Central memory CD4-positive, alpha-beta T cell (primary cell): Measurements from ENCODE around the gene ICE2.

ENCODE experiments used
- DNase-seq: peaks from one replicate; pipeline ENCODE4 v3.0.0; 2022

The ICE2 gene

DNA sequence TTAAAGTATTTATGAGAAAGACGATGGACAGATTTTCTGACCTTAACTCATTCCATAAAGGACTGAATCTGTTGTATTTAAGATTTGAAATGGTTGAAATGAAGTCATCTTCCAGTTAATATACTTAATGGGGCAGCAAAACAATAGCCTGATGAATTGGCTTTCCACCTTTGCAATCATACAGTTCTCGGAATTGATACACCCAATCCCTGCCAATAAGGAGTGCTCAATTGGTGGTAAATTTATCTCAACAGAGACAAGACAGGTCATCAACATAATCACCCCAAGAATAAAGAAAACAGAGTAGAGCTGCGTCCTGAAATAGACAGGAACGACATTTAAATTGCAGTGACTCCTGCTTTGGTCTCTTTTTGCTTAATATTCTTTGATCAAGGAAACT lies 92.3 kb downstream of the ICE2 start:
- DNase-seq = no peak

DNA sequence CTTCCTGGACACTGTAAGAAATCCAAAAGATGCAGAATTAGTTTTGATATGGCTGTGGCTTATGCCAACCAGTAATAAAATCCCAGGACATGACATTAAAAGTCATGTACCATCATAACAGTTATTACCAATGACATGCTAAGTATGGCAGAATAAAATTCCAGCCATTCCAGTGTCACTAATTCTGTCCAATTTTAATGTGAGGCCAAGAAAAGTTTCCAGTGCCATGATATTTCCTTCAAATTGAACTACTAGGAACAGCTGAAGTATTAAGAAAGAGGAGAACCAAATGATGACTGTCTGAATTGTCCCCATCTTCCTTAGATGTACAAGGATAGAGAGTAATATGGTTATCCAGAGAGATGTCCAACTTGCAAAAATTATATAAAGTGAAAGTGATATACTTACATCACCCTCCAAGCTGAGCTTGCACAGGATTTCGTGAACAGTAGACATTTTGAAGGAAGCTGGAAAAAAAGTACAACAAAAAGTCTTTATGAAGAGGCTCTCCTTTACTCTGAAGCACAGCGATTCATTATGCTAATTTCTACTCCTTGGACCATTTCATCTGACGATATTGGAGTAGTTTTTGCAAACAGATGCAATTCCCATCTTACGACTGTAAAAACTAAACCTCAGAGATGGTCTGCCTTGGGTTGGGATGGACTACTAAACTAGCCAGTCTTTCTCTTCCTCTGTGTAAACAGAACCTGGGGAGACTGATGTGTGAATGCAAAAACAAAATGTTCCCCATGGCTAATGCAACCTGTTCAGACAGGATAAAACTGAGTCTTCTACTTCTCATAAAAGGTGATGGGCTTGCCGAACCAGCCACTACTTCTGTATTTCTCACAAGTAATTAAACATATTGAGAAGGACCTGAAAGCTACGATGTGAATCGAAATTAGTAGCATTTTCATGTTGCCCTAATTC lies 93.1 kb downstream of the ICE2 start:
- no peak for DNase-seq

DNA sequence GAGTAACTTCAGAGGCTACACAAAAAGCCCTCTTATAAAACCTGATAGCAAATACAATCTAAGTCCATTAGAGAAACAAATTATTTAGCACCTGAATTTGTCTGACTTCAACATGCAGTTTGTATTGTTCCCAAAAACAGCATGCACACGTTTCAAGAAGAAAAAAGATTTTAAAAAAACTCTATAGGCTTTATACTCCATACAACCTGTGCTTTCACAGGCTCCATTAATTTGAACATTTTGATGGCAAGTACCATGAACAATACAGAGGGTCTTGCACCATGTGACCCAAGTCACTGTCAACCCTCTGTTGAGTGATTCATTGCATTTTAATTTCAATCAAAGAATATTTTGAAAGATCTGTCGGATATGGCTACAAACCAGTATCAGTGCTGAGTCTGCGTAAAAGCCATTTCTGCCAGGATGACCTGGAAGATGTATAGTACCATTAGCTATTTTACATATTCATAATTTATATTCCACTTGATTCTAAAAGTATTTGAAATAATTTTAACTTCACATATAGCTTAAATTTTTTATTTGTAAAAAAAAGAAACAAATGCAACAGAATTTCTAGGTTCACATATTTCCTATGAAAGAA lies 94.3 kb downstream of the ICE2 start:
- DNase-seq = no peak

DNA sequence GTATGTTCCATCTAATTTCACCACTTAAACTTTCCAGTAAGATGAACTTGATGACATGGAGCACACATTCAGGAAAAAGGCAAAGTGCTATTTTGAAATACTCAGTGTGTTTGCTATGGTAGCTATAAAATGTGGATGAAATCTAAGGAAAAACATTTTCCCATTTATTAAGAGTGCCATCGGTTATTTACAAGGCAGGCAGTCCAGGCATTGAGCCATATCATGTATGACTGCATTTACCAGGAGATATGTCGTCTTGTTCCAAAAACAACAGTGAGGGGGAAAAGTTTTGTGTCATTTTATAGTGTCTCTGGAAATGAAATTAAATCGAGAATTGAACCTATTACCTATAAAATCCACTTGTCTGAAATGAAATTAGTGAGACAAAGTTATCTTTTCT lies 94.9 kb downstream of the ICE2 start:
- DNase-seq = no peak

DNA sequence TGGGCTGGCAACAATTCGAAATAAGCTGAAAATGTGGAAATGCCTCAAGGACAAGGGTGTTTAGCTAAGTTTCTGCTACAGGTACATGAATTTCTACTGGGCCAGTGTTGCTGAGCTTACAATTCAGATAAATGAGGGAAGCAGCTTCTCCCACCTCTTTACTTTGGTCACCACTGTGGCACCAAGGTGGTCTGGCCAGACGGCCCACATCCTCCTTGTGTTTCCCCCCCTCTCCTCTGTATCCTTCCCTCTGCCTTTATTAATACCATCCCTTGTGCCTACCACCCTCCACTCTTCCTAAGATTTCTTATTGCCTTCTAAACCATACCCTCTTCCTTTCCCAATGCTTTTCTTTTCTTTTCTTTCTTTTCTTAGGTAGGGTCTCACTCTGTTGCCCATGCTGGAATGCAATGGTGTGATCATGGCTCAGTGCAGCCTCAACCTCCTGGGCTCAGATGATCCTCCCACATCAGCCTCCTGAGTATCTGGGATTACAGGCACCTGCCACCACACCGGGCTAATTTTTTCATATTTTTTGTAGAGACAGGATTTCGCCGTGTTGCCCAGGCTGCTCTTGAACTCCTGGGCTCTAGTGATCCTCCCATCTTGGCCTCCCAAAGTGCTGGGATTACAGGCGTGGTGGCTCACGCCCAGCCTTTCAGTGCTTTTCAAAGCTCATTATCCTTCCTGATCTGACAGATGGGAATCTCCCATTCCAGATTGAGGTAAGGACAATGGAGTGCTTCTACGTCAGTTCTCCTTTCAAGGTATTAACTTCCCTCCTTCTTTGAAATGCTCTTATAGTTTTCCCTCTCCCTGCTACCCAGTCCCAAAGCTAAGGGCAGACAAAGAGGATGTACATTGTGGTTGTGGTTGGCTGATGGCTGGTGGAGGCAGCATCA lies 95.9 kb downstream of the ICE2 start:
- no peak for DNase-seq

DNA sequence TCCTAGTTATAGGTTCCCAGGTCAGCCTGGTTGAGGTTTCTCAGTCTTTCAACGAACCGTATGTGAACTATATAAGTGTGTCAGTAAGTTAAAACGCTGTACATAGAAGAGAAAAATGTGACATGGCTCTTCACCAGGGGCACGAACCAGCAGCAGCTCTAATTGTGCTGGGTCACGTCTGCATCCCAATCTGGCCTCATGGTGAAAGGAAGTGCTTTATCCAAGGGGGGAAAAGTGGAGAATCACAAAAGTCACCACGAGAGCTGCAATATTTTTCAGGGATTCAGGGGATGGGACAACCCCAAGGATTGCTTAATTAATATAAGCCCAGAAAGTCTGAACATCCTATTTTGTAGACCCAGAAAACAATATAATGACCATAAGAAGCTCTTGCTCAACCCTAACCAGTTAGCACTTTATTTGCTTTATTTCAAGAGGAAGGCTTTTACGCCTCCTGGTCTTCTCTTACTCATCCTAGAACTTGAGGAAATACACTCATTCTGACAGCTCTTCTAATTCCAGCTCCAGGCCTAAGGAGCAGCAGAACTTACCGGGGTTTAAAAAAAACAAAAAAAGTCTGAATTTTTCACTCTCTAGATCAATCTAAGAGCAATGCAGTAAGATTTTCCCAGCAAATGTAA lies 97.7 kb downstream of the ICE2 start:
- DNase-seq = no peak

DNA sequence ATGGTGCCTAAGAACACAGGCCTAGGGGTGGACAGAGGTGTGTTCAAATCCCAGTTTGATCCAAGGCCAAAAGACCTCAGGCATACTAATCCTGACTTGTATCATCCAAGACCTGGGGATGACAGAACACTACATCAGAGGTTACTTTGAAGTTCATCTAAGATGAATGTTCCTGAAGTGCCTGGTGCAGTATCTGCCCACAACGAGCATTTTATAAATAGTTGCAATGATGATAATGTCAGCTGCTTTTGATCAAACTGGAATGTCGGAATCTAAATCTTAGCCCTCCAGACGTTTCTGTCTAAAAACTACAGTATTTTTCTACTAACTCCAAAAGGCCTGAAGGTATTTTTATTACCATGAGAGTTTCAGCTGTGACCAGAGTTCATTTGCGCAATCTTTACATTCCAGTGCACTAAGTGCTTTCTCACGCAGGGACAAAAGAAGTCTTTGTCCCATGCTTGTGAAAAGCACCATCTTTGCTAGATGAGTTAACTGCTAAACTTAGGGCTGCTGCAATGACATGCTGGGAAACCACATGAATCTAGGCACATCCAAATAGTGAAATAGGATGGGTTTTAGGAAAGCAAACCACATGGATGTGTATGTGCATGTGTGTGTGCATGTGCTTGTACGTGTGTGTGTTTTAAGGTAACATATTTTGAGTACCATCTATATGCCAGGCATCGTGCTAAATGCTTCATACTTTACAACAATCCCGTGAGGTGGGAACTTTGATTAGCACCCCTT lies 99.2 kb downstream of the ICE2 start:
- no peak for DNase-seq

DNA sequence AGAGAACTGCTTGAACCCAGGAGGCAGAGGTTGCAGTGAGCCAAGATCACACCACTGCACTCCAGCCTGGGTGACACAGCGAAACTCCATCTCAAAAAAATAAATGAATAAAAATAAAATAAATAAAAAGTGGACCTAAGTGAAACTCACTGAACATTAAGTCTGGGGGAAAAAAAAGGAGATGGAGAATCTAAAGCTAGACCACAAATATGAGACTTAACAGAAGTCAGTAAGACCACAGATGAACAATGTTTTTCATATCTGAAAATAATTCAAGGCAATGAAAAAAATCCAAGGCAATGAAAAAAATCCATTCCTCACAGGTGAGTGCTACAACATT lies 99.8 kb downstream of the ICE2 start:
- no peak for DNase-seq

DNA sequence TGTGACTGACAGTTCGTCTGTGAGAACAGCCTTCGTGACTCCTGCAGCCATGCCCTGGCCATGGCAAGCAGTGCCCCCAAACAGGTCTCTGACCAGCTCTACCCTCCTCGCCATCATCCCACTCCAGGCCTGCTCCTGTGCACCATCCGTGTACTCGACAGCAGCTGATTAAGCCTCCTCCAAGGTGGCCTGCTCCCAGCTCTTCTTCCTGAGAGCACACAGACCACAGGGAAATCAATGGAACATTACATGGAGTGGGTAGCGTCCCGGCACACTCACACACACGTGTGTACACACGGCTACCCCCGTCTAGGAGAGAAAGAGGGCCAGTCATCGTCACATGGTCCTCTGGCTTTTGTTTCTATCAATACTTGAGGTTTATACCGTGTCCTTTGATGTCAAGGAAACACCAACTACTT lies 102.3 kb downstream of the ICE2 start:
- DNase-seq = no peak

DNA sequence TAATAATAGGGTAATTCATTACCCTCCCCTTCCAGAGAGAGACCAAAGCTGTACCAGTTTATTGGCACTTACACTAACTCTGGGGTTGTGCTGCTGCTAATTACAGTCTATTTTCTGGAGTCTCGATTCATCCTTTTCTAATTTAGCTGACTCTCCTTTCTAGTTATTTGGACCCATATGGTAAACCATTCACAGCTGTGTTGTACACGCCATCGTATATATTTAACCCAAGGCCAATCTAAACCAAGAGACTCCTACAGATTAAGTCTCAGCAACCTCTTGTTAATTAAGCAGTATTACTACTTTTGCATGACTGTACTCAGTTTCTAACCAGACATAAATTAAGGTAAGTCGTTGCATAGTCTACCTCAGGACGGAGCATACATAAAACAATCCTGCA lies 103.6 kb downstream of the ICE2 start:
- no peak for DNase-seq

DNA sequence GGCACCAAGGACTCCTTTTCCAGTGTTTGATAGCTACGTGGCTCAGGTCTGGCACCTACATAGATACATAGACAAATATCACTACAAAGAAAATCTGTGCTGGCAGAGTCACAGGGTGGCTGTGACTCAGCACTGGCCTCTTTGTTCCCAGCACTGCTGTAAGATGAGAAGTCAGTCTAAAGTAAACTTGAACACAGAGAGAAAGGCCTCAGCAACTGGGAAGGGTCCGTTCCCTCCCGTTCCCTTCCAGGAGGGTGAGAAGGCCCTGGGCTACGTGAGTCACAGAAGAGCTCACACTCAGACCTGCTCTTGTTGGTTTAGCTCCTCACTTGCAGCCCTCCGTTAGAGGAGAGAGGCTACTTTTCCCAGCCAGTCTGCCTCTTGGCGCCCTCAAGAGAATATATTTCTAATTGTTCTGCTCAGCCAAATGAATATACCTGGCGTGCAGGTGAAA lies 104.3 kb downstream of the ICE2 start:
- no peak for DNase-seq

DNA sequence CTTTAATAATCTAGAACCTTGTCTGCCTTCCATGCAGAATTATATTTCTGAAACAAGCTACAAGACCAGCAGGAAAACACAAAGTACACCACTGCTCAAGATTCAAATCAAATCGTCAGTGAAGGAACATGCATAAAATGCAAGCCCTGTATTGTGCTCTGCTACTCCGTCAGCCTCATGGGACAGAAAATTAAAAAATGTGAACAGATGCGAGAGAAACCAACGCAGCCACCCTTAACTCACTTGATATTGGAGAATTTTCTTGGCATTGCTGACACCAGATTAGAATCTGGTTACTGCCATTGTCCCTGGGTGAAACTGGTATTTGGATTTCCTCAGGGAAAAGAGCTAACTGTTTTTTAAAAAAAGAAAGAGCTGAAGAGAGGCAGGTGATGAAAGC lies 104.7 kb downstream of the ICE2 start:
- DNase-seq = no peak

DNA sequence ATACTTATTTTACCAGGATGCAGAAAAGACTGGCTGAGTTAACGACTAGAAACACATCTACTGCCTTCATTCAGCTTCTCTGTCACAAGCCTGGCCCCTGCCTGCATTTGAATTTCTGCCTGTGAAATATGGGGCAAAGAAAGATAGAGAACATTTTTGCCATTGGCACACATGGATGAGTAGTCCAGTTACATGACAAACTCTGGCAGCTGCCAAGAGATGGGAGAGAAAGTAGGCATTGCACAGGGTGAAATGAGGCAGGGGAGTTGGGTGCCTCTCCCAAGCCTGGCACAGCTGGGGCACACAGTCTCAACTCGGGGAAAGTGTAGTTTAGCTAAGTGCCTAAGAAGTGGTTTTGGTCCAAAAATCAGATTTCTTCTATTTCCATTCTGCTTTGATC lies 105.2 kb downstream of the ICE2 start:
- DNase-seq = no peak

DNA sequence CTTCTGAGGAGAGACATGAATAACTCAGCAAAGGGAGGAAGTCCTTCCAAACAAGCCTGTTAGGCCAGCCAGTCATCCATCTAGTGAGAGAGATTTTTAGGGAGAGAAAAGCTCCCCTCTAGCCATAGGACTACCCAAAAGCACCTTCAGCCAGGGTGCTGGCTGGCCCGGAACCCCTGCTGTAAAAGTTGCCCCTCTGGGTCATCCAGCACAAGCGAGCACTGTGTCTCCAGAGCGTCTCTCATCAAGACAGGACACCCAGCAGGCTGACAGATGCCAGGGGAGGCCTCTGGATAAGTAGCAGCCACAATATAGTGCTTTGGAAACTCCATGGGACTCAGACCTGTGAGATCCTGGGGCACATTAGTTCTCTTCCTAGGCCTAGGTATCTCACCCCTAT lies 105.6 kb downstream of the ICE2 start:
- no peak for DNase-seq

DNA sequence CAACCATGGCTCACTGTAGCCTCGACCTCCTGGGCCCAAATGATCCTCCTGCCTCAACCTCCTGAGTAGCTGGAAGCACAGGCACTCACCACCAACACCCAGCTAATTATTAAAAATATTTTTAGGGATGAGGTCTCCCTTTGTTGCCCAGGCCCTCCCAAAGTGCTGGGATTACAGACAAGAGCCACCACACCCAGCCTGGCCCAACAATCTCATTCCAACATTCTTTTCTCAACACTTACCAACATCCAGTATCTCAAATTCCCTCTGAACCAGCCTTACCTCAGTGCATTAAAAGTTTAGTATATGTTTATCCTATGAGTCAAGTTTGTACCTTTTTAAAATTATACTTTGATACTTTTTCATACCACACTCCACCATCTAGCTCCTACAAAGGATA lies 106.2 kb downstream of the ICE2 start:
- no peak for DNase-seq

DNA sequence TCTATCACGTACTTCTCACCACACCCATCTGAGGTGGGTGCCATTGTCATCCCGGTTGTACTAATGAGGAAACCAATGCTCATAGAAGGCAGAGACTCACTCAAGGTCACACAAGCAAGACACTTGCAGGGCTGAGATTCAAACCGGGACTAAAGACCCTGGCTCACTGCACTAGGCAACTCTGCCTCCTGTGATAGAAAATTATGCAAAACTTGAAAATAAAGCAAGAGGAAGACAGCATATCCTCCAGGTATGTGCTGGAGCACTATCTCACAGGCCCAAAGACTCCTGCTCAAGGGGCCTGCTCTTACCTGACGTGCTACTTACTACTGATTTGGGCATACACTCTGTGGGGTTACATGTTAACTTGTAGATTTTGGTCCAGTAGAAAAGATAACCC lies 106.7 kb downstream of the ICE2 start:
- no peak for DNase-seq

DNA sequence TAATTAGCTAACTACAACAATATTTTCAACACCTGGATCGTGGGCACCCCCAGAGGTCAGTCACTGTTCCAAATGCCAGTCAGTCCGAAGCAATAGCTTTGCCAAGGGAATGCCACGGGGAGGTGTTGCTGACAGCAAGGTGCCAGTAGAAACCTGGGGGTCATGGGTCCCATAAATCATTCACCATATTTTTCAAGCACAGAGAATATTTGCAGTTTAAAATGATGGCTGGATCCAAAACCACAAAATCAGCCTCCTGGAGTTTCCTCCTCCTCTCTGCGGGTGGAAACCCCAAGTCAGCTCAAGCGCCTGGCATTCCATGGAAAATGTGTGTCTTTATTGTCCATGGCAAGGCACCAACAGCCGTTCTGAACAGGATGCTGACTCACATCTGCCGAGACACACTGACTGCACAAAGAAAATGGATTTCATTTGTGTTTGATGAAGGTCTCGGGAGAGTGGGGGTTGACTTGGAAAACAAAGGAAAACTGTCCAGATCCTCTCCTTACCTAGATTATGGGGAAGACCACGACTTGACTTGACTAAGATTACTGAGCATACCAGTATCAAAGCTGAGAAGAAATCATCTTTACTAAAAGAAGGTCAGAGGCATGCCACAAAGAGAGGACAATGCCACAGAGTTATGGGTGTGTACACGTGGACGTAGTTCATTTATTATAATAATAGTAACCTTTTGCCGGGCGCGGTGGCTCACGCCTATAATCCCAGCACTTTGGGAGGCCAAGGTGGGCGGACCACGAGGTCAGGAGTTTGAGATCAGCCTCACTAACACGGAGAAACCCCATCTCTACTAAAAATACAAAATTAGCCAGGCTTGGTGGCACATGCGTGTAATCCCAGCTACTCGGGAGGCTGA lies 107.5 kb downstream of the ICE2 start:
- DNase-seq = no peak

DNA sequence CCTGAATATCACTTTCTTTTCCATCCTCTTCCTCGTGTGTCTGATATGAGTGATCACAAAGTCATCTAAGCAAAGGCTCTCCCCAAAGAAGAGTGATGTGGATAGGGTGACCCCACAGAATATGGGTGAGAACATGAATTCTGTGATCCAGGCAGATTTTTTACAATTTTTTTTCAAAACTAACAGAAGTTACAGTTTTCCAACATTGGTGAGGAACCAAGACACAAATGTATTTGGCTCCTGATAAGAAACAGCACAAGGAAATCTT lies 108.1 kb downstream of the ICE2 start:
- no peak for DNase-seq

DNA sequence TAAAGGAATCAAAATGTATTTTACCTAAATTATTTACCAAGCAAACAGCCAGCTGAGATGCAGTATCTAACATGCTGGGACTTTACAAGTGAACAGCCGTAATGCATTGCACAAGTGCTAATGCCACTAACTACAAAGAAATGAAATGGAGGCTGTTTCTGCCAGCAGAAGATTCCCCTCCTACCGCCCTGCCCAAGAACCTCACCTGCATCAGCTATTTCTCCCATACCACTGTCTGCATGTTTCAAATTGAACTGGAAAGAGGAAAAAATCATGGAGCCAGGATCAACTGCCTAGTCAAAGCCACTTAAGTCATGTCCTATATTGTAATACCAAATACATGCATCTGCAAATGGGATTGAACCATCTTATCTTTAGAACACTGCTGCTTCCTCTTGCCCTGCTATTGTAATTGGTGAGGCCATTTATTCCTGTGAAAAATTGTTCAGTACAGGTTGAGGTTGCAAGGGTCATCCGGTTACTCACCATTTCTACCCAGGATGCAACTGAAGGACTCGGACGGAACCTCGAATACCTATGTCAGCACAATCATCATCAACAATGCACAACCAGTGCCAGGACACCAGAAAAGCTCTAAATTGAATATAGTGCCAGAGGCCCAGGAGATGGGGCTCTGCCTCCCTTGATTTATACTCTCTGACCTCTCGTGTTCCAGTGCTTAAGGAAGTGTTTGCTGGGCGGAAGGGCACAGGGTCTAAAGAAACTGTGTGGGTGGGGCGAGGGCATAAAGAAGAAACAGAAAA lies 108.7 kb downstream of the ICE2 start:
- no peak for DNase-seq

DNA sequence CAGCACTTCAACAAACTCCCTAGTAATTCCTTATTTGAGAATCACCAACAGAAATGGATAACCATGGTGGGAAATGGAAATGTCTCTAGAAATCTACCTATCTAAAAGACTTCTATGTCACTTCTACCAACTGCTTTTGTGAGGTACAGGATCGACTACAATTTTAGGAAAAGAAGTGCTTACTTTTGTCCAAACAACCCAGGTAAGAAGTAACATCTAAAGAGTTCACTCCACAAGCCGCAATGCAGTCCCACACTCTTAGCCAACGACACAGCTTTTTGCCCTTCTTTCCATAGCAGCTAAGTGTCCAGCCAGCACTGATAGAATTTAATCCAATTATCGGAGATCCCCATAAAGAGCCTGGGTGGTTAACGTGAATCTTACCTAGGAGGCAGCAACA lies 109.2 kb downstream of the ICE2 start:
- DNase-seq = no peak
